ENCODE results near the gene UTS2R. TPM values are rescaled to one million over a fixed set of nuclear protein-coding genes. Genes with fewer than 3 reads are reported as not detected.

Gene UTS2R
- total and polyA plus RNA-seq, 2 of the 4 experiments (the other 2 are of a cell fraction), result not detected

DNA sequence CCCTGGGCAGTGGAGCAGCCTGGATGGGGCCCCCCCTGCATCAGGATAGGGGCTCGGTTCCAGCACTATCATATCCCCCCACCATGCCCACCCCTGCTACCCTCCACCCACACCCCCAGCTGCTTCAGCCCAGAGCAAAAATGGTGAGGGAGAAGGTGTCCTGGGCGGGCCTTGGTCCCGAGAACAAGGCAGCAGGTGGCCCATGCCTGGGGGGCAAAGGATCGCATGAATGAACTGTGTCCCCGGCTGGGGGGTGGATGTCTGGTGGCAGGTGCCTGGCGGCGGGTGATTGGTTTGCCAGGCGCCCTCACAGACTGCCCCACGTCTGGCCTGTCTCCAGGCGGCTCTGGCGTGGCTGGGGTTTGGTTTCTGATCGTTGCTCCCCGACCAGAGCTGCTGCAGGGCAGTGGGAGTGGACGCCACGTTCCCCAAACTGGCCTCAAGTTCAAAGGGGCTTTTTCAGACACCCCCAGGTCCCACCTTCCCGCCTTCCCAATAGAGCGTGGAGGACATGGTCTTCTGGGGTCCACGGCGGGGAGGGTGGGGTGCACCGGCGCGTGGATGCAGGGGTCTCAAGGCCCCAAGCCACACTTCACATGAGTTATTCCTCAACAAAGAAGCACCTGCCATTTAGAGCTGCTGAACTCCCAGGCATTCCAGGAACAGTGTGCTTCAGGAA is 12.6 kb downstream of the UTS2R start:
- TF ChIP-seq RAD21 (IDR thresholded peaks at IDR 0.05; ENCODE audit: low read length), result no peak
- no peak for TF ChIP-seq MXI1 (IDR thresholded peaks at IDR 0.05; ENCODE audit: borderline replicate concordance, low read depth, low read length)
- no peak for TF ChIP-seq BHLHE40 (IDR thresholded peaks at IDR 0.05; ENCODE audit: low read depth, low read length)
- TF ChIP-seq CHD1 (IDR thresholded peaks at IDR 0.05; ENCODE audit: low read depth, low read length), result no peak
- no peak for TF ChIP-seq USF2 (IDR thresholded peaks at IDR 0.05; ENCODE audit: low read depth, low read length)
- TF ChIP-seq, protein P1, sequence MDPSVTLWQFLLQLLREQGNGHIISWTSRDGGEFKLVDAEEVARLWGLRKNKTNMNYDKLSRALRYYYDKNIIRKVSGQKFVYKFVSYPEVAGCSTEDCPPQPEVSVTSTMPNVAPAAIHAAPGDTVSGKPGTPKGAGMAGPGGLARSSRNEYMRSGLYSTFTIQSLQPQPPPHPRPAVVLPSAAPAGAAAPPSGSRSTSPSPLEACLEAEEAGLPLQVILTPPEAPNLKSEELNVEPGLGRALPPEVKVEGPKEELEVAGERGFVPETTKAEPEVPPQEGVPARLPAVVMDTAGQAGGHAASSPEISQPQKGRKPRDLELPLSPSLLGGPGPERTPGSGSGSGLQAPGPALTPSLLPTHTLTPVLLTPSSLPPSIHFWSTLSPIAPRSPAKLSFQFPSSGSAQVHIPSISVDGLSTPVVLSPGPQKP (IDR thresholded peaks at IDR 0.05; ENCODE audit: borderline replicate concordance, low read depth, low read length), result no peak
- TF ChIP-seq CEBPB (IDR thresholded peaks at IDR 0.05; ENCODE audit: low read depth, low read length), result no peak
- no peak for TF ChIP-seq MAZ (IDR thresholded peaks at IDR 0.05; ENCODE audit: borderline replicate concordance, low read depth, low read length)
- TF ChIP-seq NFE2L2 (IDR thresholded peaks at IDR 0.05; ENCODE audit: low read depth, low read length), result no peak
- TF ChIP-seq MAFK (IDR thresholded peaks at IDR 0.05; ENCODE audit: low read depth, low read length), result no peak
- TF ChIP-seq FOS (IDR thresholded peaks at IDR 0.05; ENCODE audit: low read depth, low read length), result no peak
- no peak for TF ChIP-seq RFX5 (IDR thresholded peaks at IDR 0.05; ENCODE audit: low read depth, low read length)
- no peak for TF ChIP-seq RCOR1 (IDR thresholded peaks at IDR 0.05; ENCODE audit: insufficient replicate concordance, low read length)
- TF ChIP-seq CTCF (conservative IDR thresholded peaks at IDR 0.05; ENCODE audit: low read depth, low read length), result no peak
- no peak for TF ChIP-seq POLR2A (IDR thresholded peaks at IDR 0.05; ENCODE audit: low read depth, low read length)
- no peak for TF ChIP-seq SMC3 (IDR thresholded peaks at IDR 0.05; ENCODE audit: low read depth, low read length)
- H2BK15ac ChIP-seq (ENCODE audit: low read depth, low read length), result no peak overlapping the region
- ChIA-PET CTCF (no interaction called here), POLR2A (ENCODE audit: unreplicated experiment) (no interaction called here)
- no peak overlapping the region for H2AFZ ChIP-seq (replicated peaks; ENCODE audit: low read length, poor library complexity)
- H4K8ac ChIP-seq (ENCODE audit: low read depth in 2 of 2, low read length in 2 of 2), result no peak overlapping the region
- H4K5ac ChIP-seq (ENCODE audit: low read depth, low read length), result no peak overlapping the region
- peaks cover 4% of the 10 kb centered on the region for H3K4me1 ChIP-seq (ENCODE audit: control insufficient read depth, insufficient read depth, low read length)
- H3K18ac ChIP-seq (ENCODE audit: low read depth, low read length), result no peak overlapping the region
- no peak overlapping the region for H3K9ac ChIP-seq (ENCODE audit: low read depth, low read length)
- H3K4me2 ChIP-seq (ENCODE audit: low read depth, low read length), result no peak overlapping the region
- no peaks in the 10 kb centered on the region for H3K79me1 ChIP-seq (ENCODE audit: low read depth in 1 of 2, low read length in 2 of 2)
- WGBS, 2 experiments (ENCODE audit: extremely low coverage in 2 of 2, insufficient read length in 1 of 2), result 74% methylated on average over 8 of the region's 22 CpGs; no CpG with 5 or more reads in 1 of the 2 experiments
- H3K27me3 ChIP-seq (ENCODE audit: control insufficient read depth, insufficient read depth, low read length), result peaks cover 47% of the 10 kb centered on the region
- dilution Hi-C loops (cut with HindIII; ENCODE audit: low sequenced_read_pairs, unreplicated experiment), result no loop called here
- no peak overlapping the region for H3K4ac ChIP-seq (ENCODE audit: low read depth, low read length)
- H3K9me3 ChIP-seq (ENCODE audit: control insufficient read depth, insufficient read depth, low read length), result no peaks in the 10 kb centered on the region
- no peak overlapping the region for H2AK9ac ChIP-seq (replicated peaks; ENCODE audit: low read depth, low read length, poor library complexity)
- BruUV-seq (replicated peaks), result no TSS peak
- DNase-seq (no peak), ATAC-seq (ENCODE audit: low read depth) (no peak)
- H3K4me3 ChIP-seq (ENCODE audit: insufficient read depth, low read depth, low read length), result no peak overlapping the region
- in situ Hi-C loops (cut with MboI; ENCODE audit: low sequenced_read_pairs), result no loop called here
- no peak overlapping the region for H2BK5ac ChIP-seq (ENCODE audit: low read depth, low read length, poor library complexity, severe bottlenecking)
- H2BK20ac ChIP-seq (ENCODE audit: low read depth, low read length), result no peak overlapping the region
- no peak overlapping the region for H3K56ac ChIP-seq (ENCODE audit: extremely low read depth, insufficient read depth, low read length)
- H2AK5ac ChIP-seq (ENCODE audit: low read depth, low read length), result no peak overlapping the region
- H3K23ac ChIP-seq (ENCODE audit: low read depth, low read length), result no peak overlapping the region
- no peak overlapping the region for H2BK120ac ChIP-seq (ENCODE audit: low read depth, low read length)
- H3K14ac ChIP-seq (replicated peaks; ENCODE audit: low read depth, low read length), result no peak overlapping the region
- intact Hi-C loops (cut with micrococcal nuclease), result no loop called here
- H3K27ac ChIP-seq (ENCODE audit: insufficient read depth, low read length), result no peak overlapping the region
- H3K9me1 ChIP-seq (ENCODE audit: insufficient read depth, low read length), result peaks cover 4% of the 10 kb centered on the region; the same call in 1 of the 2 replicates
- no peaks in the 10 kb centered on the region; the same call in 1 of the 2 replicates for H4K20me1 ChIP-seq (ENCODE audit: insufficient read depth, low read length)
- no peak overlapping the region for H4K91ac ChIP-seq (ENCODE audit: insufficient read depth, low read depth, low read length)
- H3K36me3 ChIP-seq (ENCODE audit: control insufficient read depth, insufficient read depth, low read length), result no peaks in the 10 kb centered on the region

All from IMR-90 (cell line).